Lung (tissue), 12 donors: Measurements from ENCODE around the gene CNTN5. TPM values are rescaled to one million over a fixed set of nuclear protein-coding genes. Genes with fewer than 3 reads are reported as not detected.
"Not testable (repeated sequence)": the region's sequence is repeated elsewhere in the genome, so short reads cannot be mapped to it uniquely, and the experiment has no call there.

Experiments
- ATAC-seq: fragments of 200-7000 bp; cut with Tn5 transposase; one replicate; pipeline ENCODE4 v1.9.1; 2020; ENCODE audit warnings: moderate number of reproducible peaks; ENCODE audit not compliant: insufficient read depth, low FRiP score
- DNase-seq, 3 donors: peaks; one replicate each; pipeline ENCODE4 v3.0.0-alpha.2; 2013 to 2017
- H3K27ac ChIP-seq, 2 donors: one replicate each; pipeline ENCODE4 v1.5.1; 2013; ENCODE audit warnings: mild to moderate bottlenecking in 2 of 2, moderate library complexity in 2 of 2, control low read depth in 1 of 2, inconsistent platforms in 1 of 2, low read depth in 1 of 2, low read length in 1 of 2
- H3K27me3 ChIP-seq, 3 donors: one replicate each; pipeline ENCODE4 v1.5.1; 2013; ENCODE audit warnings: low read length in 2 of 3; ENCODE audit not compliant: control insufficient read depth in 3 of 3, insufficient read depth in 3 of 3
- H3K36me3 ChIP-seq, 4 donors: one replicate each; pipeline ENCODE4 v1.5.1; 2013; ENCODE audit warnings: low read length in 4 of 4, mild to moderate bottlenecking in 1 of 4, moderate library complexity in 1 of 4; ENCODE audit not compliant: control insufficient read depth in 4 of 4, insufficient read depth in 4 of 4
- H3K4me1 ChIP-seq, 5 donors: one replicate each; pipeline ENCODE4 v1.5.1; 2013; ENCODE audit warnings: low read length in 5 of 5, mild to moderate bottlenecking in 2 of 5, moderate library complexity in 1 of 5; ENCODE audit not compliant: control insufficient read depth in 5 of 5, insufficient read depth in 5 of 5
- H3K4me3 ChIP-seq: one replicate; pipeline ENCODE4 v1.5.1; 2013; ENCODE audit warnings: mild to moderate bottlenecking, control low read depth, moderate library complexity
- H3K9ac ChIP-seq, 2 donors: one replicate each; pipeline ENCODE4 v1.5.1; 2013; ENCODE audit warnings: low read length in 2 of 2, control low read depth in 1 of 2; ENCODE audit not compliant: insufficient read depth in 1 of 2
- H3K9me3 ChIP-seq, 4 donors: one replicate each; pipeline ENCODE4 v1.5.1; 2013; ENCODE audit warnings: low read length in 3 of 4, mild to moderate bottlenecking in 1 of 4, moderate library complexity in 1 of 4; ENCODE audit not compliant: control insufficient read depth in 4 of 4, insufficient read depth in 3 of 4
- CTCF ChIP-seq: IDR thresholded peaks from 2 replicates; pipeline ENCODE4 v1.5.1; 2012; ENCODE audit warnings: mild to moderate bottlenecking; ENCODE audit errors: control extremely low read depth, extremely low read depth
- WGBS, 2 donors: extraction: QIAGEN DNeasy Blood & Tissue Kit; methylation state at CpG; one replicate each; pipeline ENCODE4 v1.1.7; 2013; 5-methylcytosine and 5-hydroxymethylcytosine counted together
- polyA plus RNA-seq, 2 donors: library from polyadenylated mRNA; stranded (reverse); fragments of 200-250 nt; gene quantifications; one replicate each; pipeline ENCODE4 v1.2.1, GENCODE V29; 2013
- total RNA-seq, 2 donors: library from RNA; depleted of rRNA in 1 of 2; stranded (reverse); fragments of >200 nt in 1 of 2; gene quantifications; one replicate each; pipeline ENCODE4 v1.2.1, GENCODE V29; 2014 to 2021
- donor health status: control.
- donor health status: control.
- donor health status: Bipolar disorder and iron deficiency.
- donor health status: healthy.
- donor health status: DM: yes; HTN: yes; CAD: no.

CNTN5 gene
- total and polyA plus RNA-seq, 4 donors: 0.10 to 0.80 (median 0.44) TPM

- H3K9ac ChIP-seq: no peak overlapping the region
- DNase-seq: no peak
- H3K4me3 ChIP-seq: no peak overlapping the region
- ATAC-seq: no peak
- no peaks in the 10 kb centered on the region for H3K27me3 ChIP-seq
- no peak for TF ChIP-seq CTCF
- H3K36me3 ChIP-seq: no peaks in the 10 kb centered on the region
- no peaks in the 10 kb centered on the region for H3K4me1 ChIP-seq
- no peaks in the 10 kb centered on the region for H3K9me3 ChIP-seq
- 66 to 78% methylated on average over 1 of the region's 1 CpG for WGBS, 2 donors
- H3K27ac ChIP-seq: no peak overlapping the region
These were observed 260.6 kb downstream of the CNTN5 start for GRCh38 chr11:99281331-99281730.

- not testable (repeated sequence) for H3K9ac ChIP-seq, ATAC-seq
These were observed 277.2 kb downstream of the CNTN5 start for GRCh38 chr11:99297925-99298324.

DNA sequence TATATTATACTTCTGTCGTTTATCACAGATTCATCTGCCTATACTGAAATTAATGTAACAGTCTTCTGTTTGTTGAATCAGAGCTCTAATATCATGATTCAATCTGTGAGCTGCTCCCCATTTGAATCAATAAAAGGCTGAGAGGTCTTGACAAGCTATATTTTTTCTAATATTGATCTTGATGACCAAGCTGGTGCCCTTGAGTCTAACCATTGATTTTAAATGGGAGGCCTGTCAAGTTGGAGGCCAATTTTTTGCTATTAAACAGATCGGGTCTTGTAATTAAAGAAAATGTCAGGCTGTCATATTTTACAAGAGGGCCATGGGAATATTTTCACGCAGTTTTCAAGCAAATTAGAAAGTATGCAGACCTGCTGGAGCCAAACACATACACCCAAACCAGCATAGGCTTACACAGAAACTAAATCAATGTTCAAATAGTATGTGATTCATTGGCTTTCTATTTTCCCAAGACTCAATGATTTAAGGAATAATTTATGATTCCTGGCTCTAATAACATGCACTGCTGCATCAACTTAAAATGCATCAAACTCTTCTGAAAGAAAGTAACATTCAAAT, 286.9 kb downstream of the CNTN5 start:
- no peaks in the 10 kb centered on the region for H3K27me3 ChIP-seq
- no peak overlapping the region for H3K9ac ChIP-seq
- 75 to 84% methylated on average over 3 of the region's 3 CpGs for WGBS, 2 donors
- ATAC-seq (no peak), DNase-seq (no peak)
- H3K27ac ChIP-seq: no peak overlapping the region
- no peaks in the 10 kb centered on the region for H3K4me1 ChIP-seq
- no peaks in the 10 kb centered on the region for H3K9me3 ChIP-seq
- no peak overlapping the region for H3K4me3 ChIP-seq
- H3K36me3 ChIP-seq: no peaks in the 10 kb centered on the region
- TF ChIP-seq CTCF: no peak

More at GRCh38 chr11:99297925-99298324, 277.2 kb downstream of the CNTN5 start:
- H3K4me3 ChIP-seq, H3K9me3 ChIP-seq, DNase-seq, H3K27me3 ChIP-seq, H3K36me3 ChIP-seq, H3K27ac ChIP-seq, H3K4me1 ChIP-seq: not testable (repeated sequence)
- WGBS, 2 donors: 72 to 79% methylated on average over 8 of the region's 8 CpGs

DNA sequence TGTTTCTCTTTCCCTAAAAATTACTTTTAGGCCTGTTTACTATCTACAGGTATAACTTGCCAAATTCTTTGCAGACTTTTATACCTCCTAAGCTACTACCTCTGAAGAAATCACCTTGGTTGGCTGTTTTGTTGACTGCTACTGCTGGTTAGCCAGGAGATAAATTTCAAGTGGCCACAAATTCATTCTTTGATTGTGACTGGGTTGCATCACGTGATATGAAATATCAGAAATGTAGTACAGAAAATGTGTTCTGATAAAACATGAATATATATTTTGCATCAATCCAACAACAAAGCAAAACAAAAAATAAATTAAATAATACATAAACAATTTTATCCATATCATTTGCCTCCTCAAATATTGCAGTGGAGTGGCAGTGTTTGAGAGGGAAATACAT, 291.1 kb downstream of the CNTN5 start:
- peaks cover 0 to 2% (median 0%) of the 10 kb centered on the region in 5 donors for H3K4me1 ChIP-seq
- no peak overlapping the region for H3K9ac ChIP-seq
- H3K4me3 ChIP-seq: no peak overlapping the region
- H3K9me3 ChIP-seq: no peaks in the 10 kb centered on the region
- 86 to 89% methylated on average over 1 of the region's 1 CpG for WGBS, 2 donors
- H3K27ac ChIP-seq: no peak overlapping the region
- no peak for DNase-seq
- TF ChIP-seq CTCF: no peak
- no peaks in the 10 kb centered on the region for H3K36me3 ChIP-seq
- H3K27me3 ChIP-seq: no peaks in the 10 kb centered on the region
- ATAC-seq: no peak
